Measurements from ENCODE around the gene RCAN3.

Gene RCAN3

DNA sequence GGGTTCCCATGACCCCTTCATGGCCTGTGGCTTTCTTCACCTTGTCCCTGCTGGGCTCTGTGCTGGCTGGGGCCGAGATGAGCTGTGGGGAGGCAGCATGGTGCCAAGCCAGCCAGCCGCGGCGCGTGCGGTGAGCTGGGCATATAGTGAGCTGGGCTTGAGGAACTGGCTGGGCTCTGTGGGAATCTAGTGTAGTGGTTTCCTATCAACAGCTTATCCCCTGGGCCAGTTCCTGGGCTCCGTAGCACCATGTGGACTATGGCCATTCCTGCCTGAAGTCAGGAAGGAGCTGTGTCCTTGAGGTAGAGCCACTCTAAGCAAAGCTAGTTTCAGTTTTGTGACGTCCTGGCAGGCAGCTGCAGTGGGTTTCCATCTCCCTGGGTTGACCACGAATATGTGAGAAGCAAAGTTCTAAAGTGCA, 55.1 kb downstream of the RCAN3 start:
- no peak for TF ChIP-seq POLR2A (IDR thresholded peaks at IDR 0.05; ENCODE audit: low read depth, low read length)
- no peak for TF ChIP-seq POLR2AphosphoS5 (IDR thresholded peaks at IDR 0.05; ENCODE audit: low read depth, low read length)
- TF ChIP-seq TAF1 (IDR thresholded peaks at IDR 0.05; ENCODE audit: borderline replicate concordance, low read depth, low read length): no peak

DNA sequence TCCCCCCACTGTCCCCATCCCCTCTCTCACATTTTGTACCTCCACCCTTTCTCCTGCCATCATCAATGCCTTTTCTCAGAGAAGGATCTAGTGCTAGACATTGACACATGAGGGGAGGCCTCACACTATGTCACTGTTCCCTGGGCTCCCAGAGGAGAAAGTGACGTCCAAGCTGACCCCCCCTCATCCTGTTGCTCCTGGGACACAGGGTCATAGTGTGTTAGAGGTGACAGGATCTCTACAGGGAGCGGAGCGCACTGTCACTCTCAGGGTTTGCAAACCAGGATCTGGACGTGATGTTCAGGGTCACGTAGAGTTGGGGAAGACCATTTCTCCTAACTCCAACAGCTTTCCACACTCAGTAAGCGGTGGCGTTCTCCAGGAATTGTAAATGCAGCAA, 55.8 kb downstream of the RCAN3 start:
- TF ChIP-seq POLR2A (IDR thresholded peaks at IDR 0.05; ENCODE audit: low read depth, low read length): no peak
- no peak for TF ChIP-seq POLR2AphosphoS5 (IDR thresholded peaks at IDR 0.05; ENCODE audit: low read depth, low read length)
- no peak for TF ChIP-seq TAF1 (IDR thresholded peaks at IDR 0.05; ENCODE audit: borderline replicate concordance, low read depth, low read length)
- DNase-seq (ENCODE audit: insufficient read length) (no peak), FAIRE-seq (no peak)

More for the DNA sequence above, 55.1 kb downstream of the RCAN3 start:
- no peak for DNase-seq (ENCODE audit: insufficient read length)
- FAIRE-seq: no peak

DNA sequence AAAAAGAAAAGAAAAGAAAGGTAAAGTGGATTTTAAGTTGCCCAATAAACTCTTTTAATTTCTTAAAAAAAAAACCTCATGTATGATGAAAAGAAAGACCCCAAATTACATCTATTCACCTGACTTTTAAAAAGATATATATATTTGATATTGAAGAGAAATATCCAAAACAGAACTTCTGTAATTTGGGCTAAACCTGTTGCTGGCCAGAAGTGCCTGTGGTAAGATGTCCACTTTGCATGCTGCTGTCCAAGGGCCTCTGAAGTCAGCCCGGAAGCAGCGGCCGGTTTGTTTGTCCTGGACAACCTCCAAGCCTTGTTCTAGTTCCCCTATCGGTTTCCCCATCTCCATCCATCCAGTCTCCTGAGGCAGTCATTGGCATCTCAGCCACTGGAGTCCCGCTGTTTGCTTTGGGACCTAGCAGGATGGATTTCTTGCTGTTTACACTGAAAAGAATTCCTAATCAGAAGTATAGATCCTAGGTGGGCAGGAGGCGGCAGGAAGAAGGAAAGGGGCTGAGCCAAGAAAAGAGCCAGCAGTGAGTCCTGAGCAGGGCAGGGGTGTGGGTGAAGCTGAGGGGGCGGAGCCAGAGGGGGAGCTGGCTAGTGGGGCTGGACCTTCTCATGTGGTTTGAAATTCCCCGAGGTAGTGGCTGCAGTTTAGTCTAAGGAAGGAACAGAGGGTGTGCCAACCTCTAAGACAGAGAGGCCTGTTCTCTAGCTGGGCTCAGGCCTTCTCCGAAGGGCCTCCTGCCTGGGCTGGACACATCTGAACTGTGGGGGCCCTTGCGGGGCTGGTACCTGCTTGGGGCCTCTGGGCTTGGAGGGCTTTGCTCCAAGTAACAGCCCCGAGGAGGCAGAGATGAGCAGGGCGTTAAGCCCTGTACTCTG, 56.5 kb downstream of the RCAN3 start:
- no peak for TF ChIP-seq TAF1 (IDR thresholded peaks at IDR 0.05; ENCODE audit: borderline replicate concordance, low read depth, low read length)
- no peak for TF ChIP-seq POLR2AphosphoS5 (IDR thresholded peaks at IDR 0.05; ENCODE audit: low read depth, low read length)
- no peak for TF ChIP-seq POLR2A (IDR thresholded peaks at IDR 0.05; ENCODE audit: low read depth, low read length)
- FAIRE-seq (no peak), DNase-seq (ENCODE audit: insufficient read length) (no peak)

DNA sequence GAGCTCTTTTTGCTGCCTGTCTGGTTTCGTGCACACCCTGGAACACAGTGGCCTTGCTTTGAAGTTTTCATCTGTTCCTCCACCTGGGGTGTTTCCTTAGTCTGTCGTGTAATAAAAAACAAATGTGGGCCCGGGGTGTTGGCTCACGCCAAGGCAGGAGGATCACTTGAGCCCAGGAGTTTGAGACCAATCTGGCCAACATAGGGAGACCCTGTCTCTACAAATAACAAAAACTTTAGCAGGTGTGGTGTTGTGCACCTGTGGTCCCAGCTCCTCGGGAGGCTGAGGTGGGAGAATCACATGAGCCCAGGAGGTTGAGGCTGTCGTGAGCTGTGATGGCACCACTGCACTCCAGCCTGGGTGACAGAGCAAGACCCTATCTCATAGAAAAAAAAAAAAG, 57.7 kb downstream of the RCAN3 start:
- FAIRE-seq (no peak), DNase-seq (ENCODE audit: insufficient read length) (no peak)
- TF ChIP-seq POLR2AphosphoS5 (IDR thresholded peaks at IDR 0.05; ENCODE audit: low read depth, low read length) (no peak), TAF1 (IDR thresholded peaks at IDR 0.05; ENCODE audit: borderline replicate concordance, low read depth, low read length) (no peak), POLR2A (IDR thresholded peaks at IDR 0.05; ENCODE audit: low read depth, low read length) (no peak)

DNA sequence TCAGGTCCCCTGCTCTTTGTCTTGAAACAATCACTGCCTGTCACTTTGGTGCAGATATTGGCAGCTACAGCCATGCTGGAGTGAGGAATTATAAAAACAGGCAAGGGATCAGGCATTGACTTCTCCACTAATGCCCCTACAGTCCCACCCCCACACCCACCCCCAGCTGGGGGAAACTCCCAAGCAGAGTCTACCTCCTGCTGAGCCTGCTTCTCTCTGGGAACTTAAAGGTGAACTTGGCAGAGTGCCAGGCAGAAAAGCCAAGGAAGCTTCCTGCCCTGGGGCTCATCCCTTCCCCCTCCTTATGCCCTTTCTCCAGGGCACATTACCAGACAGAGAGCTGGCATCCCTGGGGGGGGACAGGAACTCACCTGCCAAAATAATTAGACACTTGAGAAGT, 60.0 kb downstream of the RCAN3 start:
- no peak for TF ChIP-seq POLR2A (IDR thresholded peaks at IDR 0.05; ENCODE audit: low read depth, low read length)
- no peak for TF ChIP-seq TAF1 (IDR thresholded peaks at IDR 0.05; ENCODE audit: borderline replicate concordance, low read depth, low read length)
- no peak for TF ChIP-seq POLR2AphosphoS5 (IDR thresholded peaks at IDR 0.05; ENCODE audit: low read depth, low read length)
- DNase-seq (ENCODE audit: insufficient read length) (no peak), FAIRE-seq (no peak)

DNA sequence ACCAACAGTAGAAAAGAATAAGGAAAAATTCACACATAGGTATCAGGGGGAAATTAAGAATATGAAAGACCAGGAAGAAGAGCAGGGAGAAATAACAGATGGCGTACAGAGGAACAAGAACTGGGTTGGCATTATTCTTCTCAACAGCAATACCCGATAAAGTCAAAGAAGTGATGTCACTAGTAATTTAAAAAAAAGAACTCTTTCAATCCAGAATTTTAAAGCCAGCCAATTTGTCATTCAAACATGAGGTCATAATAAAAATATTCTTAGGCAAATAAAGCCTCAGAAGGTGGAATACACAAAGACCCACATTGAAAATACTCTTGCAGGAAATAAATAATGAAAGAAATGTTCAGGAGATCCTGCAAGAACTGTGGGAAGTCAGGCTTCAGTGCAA, 62.1 kb downstream of the RCAN3 start:
- TF ChIP-seq POLR2A (IDR thresholded peaks at IDR 0.05; ENCODE audit: low read depth, low read length): no peak
- TF ChIP-seq POLR2AphosphoS5 (IDR thresholded peaks at IDR 0.05; ENCODE audit: low read depth, low read length): no peak
- no peak for TF ChIP-seq TAF1 (IDR thresholded peaks at IDR 0.05; ENCODE audit: borderline replicate concordance, low read depth, low read length)
- FAIRE-seq (no peak), DNase-seq (ENCODE audit: insufficient read length) (no peak)

DNA sequence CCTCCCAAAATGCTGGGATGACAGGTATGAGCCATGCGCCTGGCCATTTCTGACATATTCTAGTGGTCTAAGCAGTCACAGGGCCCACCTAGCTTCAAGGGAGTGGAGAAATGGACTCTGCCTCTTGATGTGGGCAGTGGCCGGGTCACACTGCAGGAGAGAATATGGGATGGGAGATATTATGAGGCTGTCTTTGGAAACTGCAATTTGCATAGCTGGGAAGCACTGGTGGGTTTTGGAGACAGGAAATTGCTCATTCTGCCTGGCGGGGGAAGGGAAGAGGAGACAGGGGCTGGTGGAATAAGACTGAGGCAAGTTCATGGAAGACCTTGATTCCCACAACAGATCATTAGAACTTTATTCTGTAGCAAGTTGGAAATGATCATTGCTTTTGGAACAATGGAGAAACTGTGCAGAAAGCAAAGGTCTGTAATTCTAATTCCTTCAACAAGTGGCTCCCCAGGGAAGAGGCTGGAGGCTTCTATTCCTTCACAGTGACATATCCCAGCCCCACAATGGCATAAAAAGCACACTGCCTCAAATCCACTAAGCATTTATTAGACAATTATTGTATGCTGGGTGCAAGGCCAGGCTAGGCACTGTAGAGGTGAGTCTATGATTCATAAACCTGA, 63.7 kb downstream of the RCAN3 start:
- TF ChIP-seq TAF1 (IDR thresholded peaks at IDR 0.05; ENCODE audit: borderline replicate concordance, low read depth, low read length) (no peak), POLR2A (IDR thresholded peaks at IDR 0.05; ENCODE audit: low read depth, low read length) (no peak), POLR2AphosphoS5 (IDR thresholded peaks at IDR 0.05; ENCODE audit: low read depth, low read length) (no peak)
- DNase-seq (ENCODE audit: insufficient read length): no peak
- FAIRE-seq: no peak

DNA sequence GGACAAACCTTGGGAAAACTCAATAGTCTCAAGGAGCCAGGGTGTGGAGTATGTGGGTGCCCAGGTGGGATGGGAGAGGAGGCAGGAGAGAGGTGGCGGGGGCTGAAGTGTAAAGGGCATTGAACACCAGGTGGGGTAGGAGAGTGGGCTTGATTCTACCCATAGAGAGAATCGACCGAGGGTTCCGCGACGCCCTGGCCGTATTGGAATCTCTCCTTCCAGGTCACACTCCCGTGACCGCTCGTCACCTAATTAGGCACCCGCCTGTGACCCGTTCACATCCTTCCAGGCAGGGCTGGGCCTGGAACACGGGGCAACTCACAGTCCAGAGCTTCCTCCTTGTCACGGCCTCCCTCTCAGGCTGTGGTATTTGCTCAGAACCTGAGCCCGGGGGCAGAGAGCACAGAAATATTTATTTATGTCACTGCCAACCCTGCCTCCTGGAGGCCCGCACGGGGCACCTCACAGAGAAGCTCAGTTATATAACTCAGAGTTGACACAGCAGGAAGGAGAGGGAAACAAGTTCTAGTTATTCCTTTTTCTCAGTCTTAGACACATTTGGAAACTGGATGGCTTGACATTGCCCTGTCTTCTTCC, 65.3 kb downstream of the RCAN3 start:
- FAIRE-seq (no peak), DNase-seq (ENCODE audit: insufficient read length) (no peak)
- TF ChIP-seq TAF1 (IDR thresholded peaks at IDR 0.05; ENCODE audit: borderline replicate concordance, low read depth, low read length) (no peak), POLR2A (IDR thresholded peaks at IDR 0.05; ENCODE audit: low read depth, low read length) (no peak), POLR2AphosphoS5 (IDR thresholded peaks at IDR 0.05; ENCODE audit: low read depth, low read length) (no peak)

DNA sequence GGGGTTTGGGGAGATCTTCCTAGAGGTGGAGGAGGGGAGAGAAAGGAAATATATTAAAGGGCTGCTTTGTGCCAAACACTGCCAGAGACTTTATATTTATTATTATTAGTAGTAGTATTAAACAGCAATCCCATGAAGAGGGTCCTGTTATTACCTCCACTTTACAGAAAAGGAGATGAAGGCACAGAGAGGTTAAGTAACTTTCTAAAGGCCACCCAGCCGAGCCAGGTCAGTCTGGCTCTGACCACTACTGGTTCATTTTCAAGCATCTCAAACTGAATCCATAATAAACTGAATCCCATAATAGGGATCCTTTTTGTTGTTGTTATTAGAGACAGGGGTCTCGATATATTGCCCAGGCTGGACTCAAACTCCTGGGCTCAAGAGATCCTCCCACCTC, 65.8 kb downstream of the RCAN3 start:
- FAIRE-seq (no peak), DNase-seq (ENCODE audit: insufficient read length) (no peak)
- TF ChIP-seq POLR2A (IDR thresholded peaks at IDR 0.05; ENCODE audit: low read depth, low read length) (no peak), POLR2AphosphoS5 (IDR thresholded peaks at IDR 0.05; ENCODE audit: low read depth, low read length) (no peak), TAF1 (IDR thresholded peaks at IDR 0.05; ENCODE audit: borderline replicate concordance, low read depth, low read length) (no peak)

DNA sequence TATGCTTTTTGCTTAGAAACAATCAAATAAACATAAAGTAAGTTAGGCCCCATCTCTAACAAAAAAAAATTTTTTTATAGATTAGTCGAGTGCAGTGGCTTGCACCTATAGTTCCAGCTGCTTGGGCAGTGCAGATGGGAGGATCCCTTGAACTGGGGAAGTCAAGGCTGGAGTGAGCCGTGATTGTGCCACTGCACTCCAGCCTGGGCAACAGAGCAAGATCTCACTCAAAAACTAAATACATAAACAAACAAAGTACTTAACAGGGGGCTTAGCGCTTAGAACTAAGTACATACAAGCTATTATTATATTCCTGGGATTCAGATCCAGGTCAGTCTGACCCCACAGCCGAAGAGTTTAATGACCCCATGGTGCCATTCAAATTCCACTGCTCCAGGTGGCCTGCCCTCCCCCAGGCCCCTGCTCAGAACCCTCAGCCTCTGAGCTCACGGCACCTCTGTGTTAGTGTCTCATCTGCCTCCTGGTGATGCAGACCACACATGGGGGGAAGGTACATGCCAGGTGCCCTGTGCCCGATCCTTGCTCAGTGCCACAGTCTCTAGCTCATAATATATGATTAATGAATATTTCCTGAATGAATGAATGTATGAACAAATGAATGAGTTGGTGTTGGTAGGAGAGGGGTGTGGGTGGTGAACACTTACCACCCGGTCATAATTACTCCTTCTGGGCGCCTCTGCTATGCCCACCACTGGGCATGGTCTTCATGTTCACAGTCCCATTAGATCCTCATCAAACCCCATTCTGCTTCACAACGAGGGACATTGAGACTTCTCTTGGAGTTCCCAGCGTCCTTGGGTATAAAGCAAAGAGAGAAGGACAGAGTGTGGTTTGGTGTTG, 67.9 kb downstream of the RCAN3 start:
- TF ChIP-seq TAF1 (IDR thresholded peaks at IDR 0.05; ENCODE audit: borderline replicate concordance, low read depth, low read length) (no peak), POLR2AphosphoS5 (IDR thresholded peaks at IDR 0.05; ENCODE audit: low read depth, low read length) (no peak), POLR2A (IDR thresholded peaks at IDR 0.05; ENCODE audit: low read depth, low read length) (no peak)
- DNase-seq (ENCODE audit: insufficient read length) (no peak), FAIRE-seq (no peak)

DNA sequence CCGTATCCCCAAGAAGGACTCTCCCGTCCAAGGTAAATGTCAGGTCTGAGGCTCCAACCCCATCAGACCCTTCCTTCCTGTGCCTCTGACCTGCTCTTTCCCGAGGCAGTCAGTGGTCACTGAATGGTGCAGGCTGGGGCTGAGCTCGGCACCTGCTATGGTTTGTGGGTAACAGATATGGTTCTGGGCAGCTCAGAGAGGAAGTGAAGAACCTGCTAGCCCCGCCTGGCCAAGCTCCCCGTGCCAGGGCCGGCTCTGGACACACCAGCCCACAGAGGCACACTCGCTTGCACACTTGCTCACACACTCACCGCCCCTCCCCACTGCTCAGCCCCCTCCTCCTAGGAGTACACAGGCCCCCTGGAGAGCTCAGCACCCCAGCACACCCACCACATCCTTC, 69.7 kb downstream of the RCAN3 start:
- no peak for TF ChIP-seq POLR2A (IDR thresholded peaks at IDR 0.05; ENCODE audit: low read depth, low read length)
- TF ChIP-seq TAF1 (IDR thresholded peaks at IDR 0.05; ENCODE audit: borderline replicate concordance, low read depth, low read length): no peak
- no peak for TF ChIP-seq POLR2AphosphoS5 (IDR thresholded peaks at IDR 0.05; ENCODE audit: low read depth, low read length)
- DNase-seq (ENCODE audit: insufficient read length): no peak
- no peak for FAIRE-seq

Measured in GM12892 (cell line).